H54 (cell line): Measurements from ENCODE around the gene SNRPE.

Experiments
- DNase-seq: peaks from one replicate; pipeline ENCODE4 v3.0.0; 2011; ENCODE audit warnings: low spot score, mixed read lengths; ENCODE audit not compliant: insufficient read length
- FAIRE-seq: peaks from 3 replicates; lab custom pipeline; 2011; peaks lifted over from hg19 to GRCh38; lab: Jason Lieb, UNC
- POLR2A ChIP-seq: IDR thresholded peaks from 2 replicates; pipeline ENCODE4 v1.6.1; 2011; ENCODE audit warnings: low read depth, mild to moderate bottlenecking, low read length

The SNRPE gene

GRCh38 chr1:203858055-203858454 lies 3.3 kb upstream of the SNRPE start:
- TF ChIP-seq POLR2A, result no peak
- DNase-seq (peak; percentile 30), FAIRE-seq (peak; percentile 30)

GRCh38 chr1:203858975-203859374 lies 2.4 kb upstream of the SNRPE start:
- FAIRE-seq, result no peak
- DNase-seq, result no peak
- TF ChIP-seq POLR2A, result no peak

GRCh38 chr1:203860396-203861025 lies 888 bp upstream of the SNRPE start:
- FAIRE-seq (no peak), DNase-seq (no peak)
- no peak for TF ChIP-seq POLR2A

GRCh38 chr1:203867802-203868201 lies 6.4 kb downstream of the SNRPE start:
- DNase-seq (no peak), FAIRE-seq (no peak)
- TF ChIP-seq POLR2A, result no peak

GRCh38 chr1:203870245-203870644 lies 8.8 kb downstream of the SNRPE start:
- DNase-seq, result no peak
- FAIRE-seq, result no peak
- TF ChIP-seq POLR2A, result no peak

GRCh38 chr1:203871114-203871880 lies 9.9 kb downstream of the SNRPE start:
- DNase-seq, result peak; percentile 44
- no peak for FAIRE-seq
- TF ChIP-seq POLR2A, result no peak

- no peak for TF ChIP-seq POLR2A
- no peak for DNase-seq
- FAIRE-seq, result no peak
Observed at GRCh38 chr1:203873094-203873493, 11.7 kb downstream of the SNRPE start.

- no peak for TF ChIP-seq POLR2A
- FAIRE-seq (no peak), DNase-seq (no peak)
Observed at GRCh38 chr1:203878422-203878821, 17.0 kb downstream of the SNRPE start.

GRCh38 chr1:203880606-203881005 lies 19.2 kb downstream of the SNRPE start:
- FAIRE-seq (no peak), DNase-seq (no peak)
- no peak for TF ChIP-seq POLR2A

- no peak for FAIRE-seq
- DNase-seq, result peak; percentile 29
- TF ChIP-seq POLR2A, result no peak
Observed at GRCh38 chr1:203888807-203889251, 27.4 kb downstream of the SNRPE start.

GRCh38 chr1:203891950-203892349 lies 30.6 kb downstream of the SNRPE start:
- no peak for DNase-seq
- no peak for TF ChIP-seq POLR2A
- no peak for FAIRE-seq

GRCh38 chr1:203898458-203899352 lies 37.3 kb downstream of the SNRPE start:
- no peak for FAIRE-seq

GRCh38 chr1:203899353-203899716 lies 37.9 kb downstream of the SNRPE start:
- no peak for TF ChIP-seq POLR2A
- no peak for DNase-seq
- no peak for FAIRE-seq

More at GRCh38 chr1:203898458-203899352, 37.3 kb downstream of the SNRPE start:
- no peak for DNase-seq
- TF ChIP-seq POLR2A, result no peak
